IPS-20b (cell line): ENCODE results near the gene TEDC2.

Experiments used
- H3K27ac ChIP-seq: one replicate; pipeline ENCODE4 v1.5.1; 2013; ENCODE audit warnings: low read length
- H3K27me3 ChIP-seq: 2 replicates; pipeline ENCODE4 v1.6.1; 2013; ENCODE audit warnings: mild to moderate bottlenecking, low read length, inconsistent platforms; ENCODE audit not compliant: insufficient read depth
- H3K36me3 ChIP-seq: 2 replicates; pipeline ENCODE4 v1.6.1; 2013; ENCODE audit warnings: low read depth, mild to moderate bottlenecking, inconsistent platforms, low read length, moderate library complexity; ENCODE audit not compliant: insufficient read depth
- H3K4me1 ChIP-seq: 2 replicates; pipeline ENCODE4 v1.6.1; 2013; ENCODE audit warnings: mild to moderate bottlenecking, control low read depth, inconsistent platforms, low read length, moderate library complexity; ENCODE audit not compliant: insufficient read depth
- H3K4me3 ChIP-seq: 2 replicates; pipeline ENCODE4 v1.5.1; 2013; ENCODE audit warnings: mild to moderate bottlenecking, low read length, inconsistent platforms
- H3K9ac ChIP-seq: 2 replicates; pipeline ENCODE4 v1.6.1; 2013; ENCODE audit warnings: low read depth, mild to moderate bottlenecking, inconsistent platforms, low read length, moderate library complexity
- H3K9me3 ChIP-seq: 2 replicates; pipeline ENCODE4 v1.6.1; 2013; ENCODE audit warnings: mild to moderate bottlenecking, low read depth, low read length, inconsistent platforms; ENCODE audit not compliant: insufficient read depth

TEDC2 gene

GRCh38 chr16:2468725-2469398 is 9.0 kb downstream of the TEDC2 start:
- H3K27me3 ChIP-seq = peaks cover 62% of the 10 kb centered on the region
- H3K4me3 ChIP-seq = peak overlapping the region; percentile 64
- H3K27ac ChIP-seq = no peak overlapping the region
- H3K4me1 ChIP-seq = peaks cover 6% of the 10 kb centered on the region
- H3K9ac ChIP-seq = peak overlapping the region; percentile 73; the same call in 1 of the 2 replicates
- H3K9me3 ChIP-seq = no peaks in the 10 kb centered on the region
- no peaks in the 10 kb centered on the region for H3K36me3 ChIP-seq

- Histone ChIP-seq H3K9ac (no peak overlapping the region), H3K4me1 (peaks cover 6% of the 10 kb centered on the region), H3K36me3 (no peaks in the 10 kb centered on the region), H3K27ac (no peak overlapping the region), H3K9me3 (no peaks in the 10 kb centered on the region), H3K4me3 (no peak overlapping the region), H3K27me3 (peaks cover 70% of the 10 kb centered on the region)
These were observed 9.7 kb downstream of the TEDC2 start for GRCh38 chr16:2469399-2470233.

GRCh38 chr16:2470234-2470601 is 10.3 kb downstream of the TEDC2 start:
- Histone ChIP-seq H3K4me3 (no peak overlapping the region), H3K27ac (no peak overlapping the region), H3K27me3 (peaks cover 71% of the 10 kb centered on the region), H3K4me1 (peaks cover 6% of the 10 kb centered on the region), H3K36me3 (no peaks in the 10 kb centered on the region), H3K9ac (no peak overlapping the region), H3K9me3 (no peaks in the 10 kb centered on the region)

GRCh38 chr16:2470603-2471015 is 10.7 kb downstream of the TEDC2 start:
- H3K27ac ChIP-seq = no peak overlapping the region
- no peak overlapping the region for H3K9ac ChIP-seq
- peaks cover 73% of the 10 kb centered on the region for H3K27me3 ChIP-seq
- H3K4me3 ChIP-seq = no peak overlapping the region
- peaks cover 6% of the 10 kb centered on the region for H3K4me1 ChIP-seq
- H3K36me3 ChIP-seq = no peaks in the 10 kb centered on the region
- no peaks in the 10 kb centered on the region for H3K9me3 ChIP-seq

GRCh38 chr16:2471016-2471652 is 11.2 kb downstream of the TEDC2 start, which contains the start of gene NTN3:
TSS of gene NTN3 (plus strand) at chr16:2471297. CDS start at chr16:2471702, 405 bp downstream.
- Histone ChIP-seq H3K9ac (no peak within 1 kb of the TSS), H3K27ac (no peak within 1 kb of the TSS), H3K4me1 (peaks cover 6% of the 10 kb centered on the region), H3K9me3 (no peaks in the 10 kb centered on the region), H3K4me3 (peak within 1 kb of the TSS; percentile 7; the same call in 1 of the 2 replicates), H3K36me3 (no peaks in the 10 kb centered on the region), H3K27me3 (peaks cover 78% of the 10 kb centered on the region)

- peak overlapping the region; percentile 7; the same call in 1 of the 2 replicates for H3K4me3 ChIP-seq
- no peaks in the 10 kb centered on the region for H3K36me3 ChIP-seq
- H3K4me1 ChIP-seq = peaks cover 6% of the 10 kb centered on the region
- no peak overlapping the region for H3K9ac ChIP-seq
- H3K27me3 ChIP-seq = peaks cover 85% of the 10 kb centered on the region
- H3K27ac ChIP-seq = no peak overlapping the region
- no peaks in the 10 kb centered on the region for H3K9me3 ChIP-seq
These were observed 12.0 kb downstream of the TEDC2 start for GRCh38 chr16:2471653-2472487.

GRCh38 chr16:2472488-2472864 is 12.6 kb downstream of the TEDC2 start:
- Histone ChIP-seq H3K4me3 (no peak overlapping the region), H3K36me3 (no peaks in the 10 kb centered on the region), H3K4me1 (peaks cover 6% of the 10 kb centered on the region), H3K9me3 (no peaks in the 10 kb centered on the region), H3K27me3 (peaks cover 88% of the 10 kb centered on the region), H3K27ac (no peak overlapping the region), H3K9ac (no peak overlapping the region)

- no peaks in the 10 kb centered on the region for H3K36me3 ChIP-seq
- H3K4me3 ChIP-seq = no peak overlapping the region
- H3K27ac ChIP-seq = no peak overlapping the region
- peaks cover 6% of the 10 kb centered on the region for H3K4me1 ChIP-seq
- H3K9ac ChIP-seq = no peak overlapping the region
- H3K9me3 ChIP-seq = no peaks in the 10 kb centered on the region
- H3K27me3 ChIP-seq = peaks cover 88% of the 10 kb centered on the region
These were observed 13.1 kb downstream of the TEDC2 start for GRCh38 chr16:2472885-2473445.

- H3K36me3 ChIP-seq = no peaks in the 10 kb centered on the region
- H3K27ac ChIP-seq = no peak overlapping the region
- no peak overlapping the region for H3K9ac ChIP-seq
- H3K9me3 ChIP-seq = no peaks in the 10 kb centered on the region
- H3K4me3 ChIP-seq = no peak overlapping the region
- peaks cover 4% of the 10 kb centered on the region for H3K4me1 ChIP-seq
- peaks cover 83% of the 10 kb centered on the region for H3K27me3 ChIP-seq
These were observed 13.6 kb downstream of the TEDC2 start for GRCh38 chr16:2473446-2473926.

- H3K4me1 ChIP-seq = peaks cover 3% of the 10 kb centered on the region; the same call in 1 of the 2 replicates
- peaks cover 75% of the 10 kb centered on the region for H3K27me3 ChIP-seq
- H3K9ac ChIP-seq = peak overlapping the region; percentile 51; the same call in 1 of the 2 replicates
- no peaks in the 10 kb centered on the region for H3K9me3 ChIP-seq
- no peak overlapping the region for H3K27ac ChIP-seq
- peak overlapping the region; percentile 72 for H3K4me3 ChIP-seq
- H3K36me3 ChIP-seq = no peaks in the 10 kb centered on the region
These were observed 14.3 kb downstream of the TEDC2 start for GRCh38 chr16:2473999-2474876.
